Effector CD4-positive, alpha-beta T cell (primary cell): ENCODE results near the gene CYP21A2.
"Not testable (repeated sequence)": the region's sequence is repeated elsewhere in the genome, so short reads cannot be mapped to it uniquely, and the experiment has no call there.

Experiments used
- DNase-seq: peaks from one replicate; pipeline ENCODE4 v3.0.0-alpha.2; 2020

The CYP21A2 gene

GRCh38 chr6:32056254-32056653 is 18.0 kb downstream of the CYP21A2 start:
- DNase-seq, result no peak

- DNase-seq, result no peak
Observed at GRCh38 chr6:32057966-32058365, 19.8 kb downstream of the CYP21A2 start.

GRCh38 chr6:32058511-32058963 is 20.3 kb downstream of the CYP21A2 start:
- DNase-seq, result no peak

- no peak for DNase-seq
Observed at GRCh38 chr6:32060966-32061655, 22.9 kb downstream of the CYP21A2 start.

GRCh38 chr6:32064706-32065105 is 26.5 kb downstream of the CYP21A2 start:
- DNase-seq, result no peak

DNA sequence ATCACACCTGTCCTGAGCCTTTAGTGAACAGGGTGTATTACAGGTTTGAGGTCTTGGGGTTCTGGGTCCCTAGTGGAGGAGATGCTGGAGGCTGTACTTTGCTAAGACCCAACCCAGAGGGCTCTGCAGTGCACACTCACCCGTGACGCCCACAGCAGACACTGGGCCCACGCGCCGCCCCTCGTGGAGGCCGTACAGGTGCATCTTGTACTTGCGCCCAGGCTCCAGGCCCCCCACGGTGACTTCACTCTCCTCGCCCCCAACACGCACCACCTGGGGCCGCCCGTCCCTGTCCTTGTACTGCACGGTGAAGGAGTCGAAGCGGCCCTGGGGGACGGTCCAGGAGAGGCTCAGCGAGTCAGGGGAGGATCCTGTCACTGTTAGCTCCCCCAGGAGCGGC is 29.3 kb downstream of the CYP21A2 start:
- not testable (repeated sequence) for DNase-seq

- not testable (repeated sequence) for DNase-seq
Observed at GRCh38 chr6:32068315-32068714, 30.1 kb downstream of the CYP21A2 start.

DNA sequence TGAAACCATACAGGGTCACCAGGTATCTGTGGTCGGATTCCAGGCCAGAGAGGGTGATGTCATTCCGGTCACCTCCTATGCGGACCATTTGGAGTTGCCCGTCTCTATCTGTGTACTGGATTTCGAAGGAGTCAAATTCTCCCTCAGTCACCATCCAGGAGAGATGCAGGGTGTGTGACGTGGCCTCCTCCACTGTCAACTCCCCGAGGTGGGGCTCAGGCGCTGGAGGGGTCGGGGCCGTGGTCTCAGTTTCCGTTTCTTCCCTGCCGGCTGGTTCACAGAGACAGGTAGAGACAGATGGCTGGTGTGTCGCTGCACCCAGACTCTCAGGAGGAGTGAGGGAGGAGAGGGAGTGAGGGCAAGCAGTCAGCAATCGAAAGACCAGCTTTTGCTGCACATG is 30.7 kb downstream of the CYP21A2 start:
- no peak for DNase-seq

DNA sequence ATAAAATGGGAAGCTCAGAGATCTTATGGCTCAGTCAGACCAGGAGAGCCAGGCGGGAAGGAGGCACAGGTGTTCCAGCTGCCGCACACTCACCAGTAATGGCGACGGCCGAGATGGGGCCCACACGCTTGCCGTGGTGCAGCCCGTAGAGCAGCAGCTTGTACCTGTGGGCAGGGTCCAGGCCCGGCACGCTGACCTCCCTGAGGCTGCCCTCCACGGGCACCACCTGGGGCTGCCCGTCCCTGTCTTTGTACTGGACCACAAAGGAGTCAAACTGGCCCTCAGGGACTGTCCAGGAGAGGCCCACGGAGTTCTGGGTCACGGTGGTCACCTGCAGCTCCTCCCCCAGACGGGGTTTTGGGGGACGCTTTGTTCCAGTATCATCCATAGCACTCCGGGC is 31.2 kb downstream of the CYP21A2 start:
- no peak for DNase-seq

DNA sequence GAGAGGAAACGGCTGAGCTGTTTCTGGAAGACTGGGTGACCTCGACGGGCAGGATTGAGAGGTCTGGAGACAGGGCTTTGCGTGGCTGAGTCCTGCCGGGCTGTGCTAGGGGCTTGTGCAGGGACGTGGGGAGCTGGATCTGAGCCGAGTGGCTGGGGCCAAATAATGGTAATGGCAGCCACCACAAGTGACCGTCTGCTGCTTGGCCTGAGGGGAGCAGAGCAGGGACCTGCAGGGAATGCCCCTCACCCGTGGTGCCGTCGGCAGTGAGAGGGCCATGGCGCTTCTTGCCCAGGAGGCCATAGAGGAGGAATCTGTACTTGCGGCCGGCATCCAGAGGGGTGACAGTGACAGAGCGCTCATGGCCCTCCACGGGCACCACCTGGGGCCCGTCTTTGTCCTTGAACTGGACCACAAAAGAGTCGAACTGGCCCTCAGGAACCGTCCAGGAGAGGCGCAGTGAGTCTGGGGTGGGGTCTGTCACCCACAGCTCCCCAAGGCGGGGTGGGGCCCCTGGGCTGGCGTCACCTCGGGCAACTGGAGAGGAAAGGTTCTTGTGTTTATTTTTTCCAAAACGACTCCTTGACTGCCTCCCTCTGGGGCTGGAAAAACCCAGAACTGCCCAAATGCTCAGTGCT is 31.8 kb downstream of the CYP21A2 start:
- DNase-seq, result no peak

- DNase-seq, result no peak
Observed at GRCh38 chr6:32070814-32071543, 32.8 kb downstream of the CYP21A2 start.

- no peak for DNase-seq
Observed at GRCh38 chr6:32073101-32073500, 34.9 kb downstream of the CYP21A2 start.

DNA sequence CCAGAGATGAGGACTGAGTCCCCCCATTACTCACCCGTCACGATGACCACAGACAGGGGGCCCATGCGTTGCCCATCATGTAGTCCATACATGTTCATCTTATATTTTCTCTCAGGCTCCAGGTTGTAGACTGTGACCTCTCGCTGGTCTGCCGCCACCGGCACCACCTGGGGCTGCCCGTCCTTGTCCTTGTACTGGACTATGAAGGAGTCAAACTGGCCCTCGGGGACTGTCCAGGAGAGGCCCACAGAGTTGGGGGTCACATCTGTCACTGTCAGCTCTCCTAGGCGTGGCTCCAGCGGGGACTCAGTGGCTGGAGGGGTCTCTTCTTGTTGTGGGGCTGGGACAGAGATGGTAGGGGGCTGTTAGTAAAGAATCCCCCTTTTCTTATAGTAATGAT is 35.4 kb downstream of the CYP21A2 start:
- no peak for DNase-seq

GRCh38 chr6:32074996-32075532 is 36.8 kb downstream of the CYP21A2 start:
- DNase-seq, result no peak

DNA sequence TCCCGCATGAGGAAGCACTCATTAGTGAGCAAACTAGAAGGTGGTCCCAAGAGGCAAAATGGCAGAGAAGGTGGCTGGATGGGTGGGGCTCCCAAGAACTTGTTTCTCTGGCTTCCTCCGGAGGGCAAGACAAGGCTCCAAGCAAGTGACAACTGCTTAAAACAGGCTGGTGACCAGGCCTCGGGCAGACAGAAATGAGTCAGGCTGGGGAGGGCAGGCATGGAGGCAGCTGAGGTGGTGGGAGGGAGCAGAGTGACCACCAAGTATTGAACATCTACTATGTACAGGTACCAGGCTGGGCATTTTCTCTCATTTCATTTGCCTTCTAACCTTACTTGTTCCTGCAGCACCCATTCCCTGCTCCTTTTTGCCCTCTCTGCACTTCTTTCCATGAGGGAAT is 37.6 kb downstream of the CYP21A2 start:
- no peak for DNase-seq

- DNase-seq, result no peak
Observed at GRCh38 chr6:32076321-32076809, 38.1 kb downstream of the CYP21A2 start.

- no peak for DNase-seq
Observed at GRCh38 chr6:32079566-32080290, 41.5 kb downstream of the CYP21A2 start.

DNA sequence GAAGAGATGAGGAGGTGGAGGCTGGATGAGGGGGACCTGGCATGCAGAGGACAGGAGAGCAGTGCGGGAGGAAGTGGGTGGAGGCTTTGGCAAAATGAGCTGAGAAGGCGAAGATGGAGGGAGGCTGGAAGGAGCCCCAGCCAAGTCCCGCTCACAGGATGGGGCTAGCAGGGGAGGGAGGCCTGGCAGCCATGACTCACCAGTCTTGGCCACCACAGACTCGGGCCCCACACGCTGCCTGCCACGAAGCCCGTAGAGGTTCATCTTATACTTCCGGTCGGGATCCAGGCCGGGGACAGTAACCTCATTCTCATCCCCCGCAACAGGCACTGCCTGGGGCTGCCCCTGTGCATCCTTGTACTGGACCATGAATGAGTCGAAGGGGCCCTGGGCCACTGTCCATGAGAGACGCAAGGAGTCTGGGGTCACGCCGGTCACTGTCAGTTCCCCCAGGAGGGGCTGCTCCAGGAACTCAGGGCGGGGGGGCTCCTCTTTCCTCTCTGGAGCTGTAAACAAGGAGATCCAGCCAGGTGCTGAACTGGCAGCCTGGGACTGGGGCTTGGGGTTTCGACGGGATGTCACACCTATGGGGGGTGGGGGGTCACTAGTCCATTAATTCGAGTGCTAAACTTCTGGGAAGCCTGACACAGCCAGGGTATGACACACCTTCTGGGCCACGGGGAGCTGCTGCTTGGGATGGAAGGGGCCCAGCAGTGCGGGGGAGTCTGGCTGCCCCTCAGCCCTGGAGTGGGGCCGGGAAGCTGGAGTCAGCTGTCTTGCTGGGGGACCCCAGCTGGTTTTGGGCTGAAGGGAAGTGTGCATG is 43.2 kb downstream of the CYP21A2 start:
- DNase-seq, result no peak

DNA sequence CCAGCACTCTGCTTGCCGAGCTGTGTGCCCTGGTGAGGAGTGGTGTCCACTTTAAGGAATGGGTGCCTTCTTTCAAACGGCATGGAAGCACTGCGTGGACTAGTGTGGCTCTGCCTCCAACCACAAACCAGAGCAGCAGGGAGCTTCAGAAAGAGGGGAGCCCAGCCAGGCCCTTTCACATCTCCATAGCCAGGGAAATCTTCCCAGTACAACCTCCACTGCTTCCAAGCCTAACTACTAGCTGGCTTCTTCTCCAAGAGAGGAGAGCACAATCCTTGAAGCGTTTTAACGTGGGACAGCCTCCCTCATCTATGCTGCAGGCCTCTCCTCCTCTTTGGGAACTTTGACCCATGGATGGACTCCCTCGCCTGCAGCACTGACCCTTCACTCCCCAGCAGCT is 44.3 kb downstream of the CYP21A2 start:
- DNase-seq, result no peak

GRCh38 chr6:32082935-32083334 is 44.7 kb downstream of the CYP21A2 start:
- no peak for DNase-seq

DNA sequence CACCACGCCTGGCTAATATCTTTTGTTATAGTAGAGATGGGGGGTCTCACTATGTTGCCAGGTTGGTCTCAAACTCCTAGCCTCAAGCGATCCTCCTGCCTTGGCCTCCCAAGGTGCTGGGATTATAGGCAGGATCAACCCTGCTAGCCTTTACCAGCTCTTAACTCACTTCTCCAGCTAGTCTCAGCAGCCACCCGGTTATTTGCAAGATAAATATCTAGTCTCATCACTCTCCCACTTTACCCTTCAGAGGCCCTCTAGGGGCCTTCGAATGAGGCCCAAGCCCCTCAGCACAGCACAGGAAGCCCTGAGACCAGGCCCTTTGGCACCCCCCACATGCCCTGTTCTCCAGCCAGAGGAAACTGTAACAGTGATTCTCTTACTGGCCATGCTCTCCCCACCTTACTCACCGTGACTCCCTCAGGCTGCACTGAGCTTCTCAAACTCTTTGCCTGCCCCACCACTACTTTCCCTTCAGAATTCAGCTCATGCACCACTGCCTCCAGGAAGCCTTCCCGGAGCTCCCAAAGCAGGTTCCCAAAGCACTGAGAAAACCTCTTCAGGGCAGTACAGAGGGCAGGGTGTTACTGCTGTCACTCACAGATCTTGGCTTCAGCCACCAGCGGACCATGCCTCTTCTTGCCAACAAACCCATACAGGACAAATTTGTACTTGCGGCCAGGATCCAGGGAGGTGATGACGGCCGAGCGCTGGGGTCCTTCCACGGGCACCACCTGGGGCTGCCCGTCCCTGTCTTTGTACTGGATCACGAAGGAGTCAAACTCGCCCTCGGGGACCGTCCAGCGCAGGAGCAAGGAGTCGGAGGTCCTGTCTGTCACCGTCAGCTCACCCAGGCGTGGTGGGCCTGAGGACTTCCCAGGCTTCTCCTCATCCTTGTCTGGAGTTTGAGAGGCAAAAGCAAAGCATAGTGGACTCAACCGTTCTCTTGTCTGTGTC is 45.9 kb downstream of the CYP21A2 start:
- no peak for DNase-seq
